Renal cortex interstitium (tissue), 15 donors: ENCODE measurements around the gene HNF1A. TPM values are rescaled to one million over a fixed set of nuclear protein-coding genes. Genes with fewer than 3 reads are reported as not detected.
"Not testable (repeated sequence)": the region's sequence is repeated elsewhere in the genome, so short reads cannot be mapped to it uniquely, and the experiment has no call there.

Experiments used
- DNase-seq, 11 donors: peaks; one replicate each; pipeline ENCODE4 v3.0.0-alpha.2; 2013; ENCODE audit warnings: low read depth in 9 of 11, low spot score in 4 of 11; ENCODE audit errors: extremely low read depth in 1 of 11
- long read RNA-seq, 16 experiments: transcript quantifications; one replicate each; lab custom pipeline, GENCODE V29; 2026
- polyA plus RNA-seq, 3 donors: library from polyadenylated mRNA; unstranded; fragments of 120-200 nt; gene quantifications; one replicate each; pipeline ENCODE4 v1.2.1, GENCODE V29; 2013; ENCODE audit not compliant: insufficient read length in 3 of 3

Gene HNF1A, protein sequence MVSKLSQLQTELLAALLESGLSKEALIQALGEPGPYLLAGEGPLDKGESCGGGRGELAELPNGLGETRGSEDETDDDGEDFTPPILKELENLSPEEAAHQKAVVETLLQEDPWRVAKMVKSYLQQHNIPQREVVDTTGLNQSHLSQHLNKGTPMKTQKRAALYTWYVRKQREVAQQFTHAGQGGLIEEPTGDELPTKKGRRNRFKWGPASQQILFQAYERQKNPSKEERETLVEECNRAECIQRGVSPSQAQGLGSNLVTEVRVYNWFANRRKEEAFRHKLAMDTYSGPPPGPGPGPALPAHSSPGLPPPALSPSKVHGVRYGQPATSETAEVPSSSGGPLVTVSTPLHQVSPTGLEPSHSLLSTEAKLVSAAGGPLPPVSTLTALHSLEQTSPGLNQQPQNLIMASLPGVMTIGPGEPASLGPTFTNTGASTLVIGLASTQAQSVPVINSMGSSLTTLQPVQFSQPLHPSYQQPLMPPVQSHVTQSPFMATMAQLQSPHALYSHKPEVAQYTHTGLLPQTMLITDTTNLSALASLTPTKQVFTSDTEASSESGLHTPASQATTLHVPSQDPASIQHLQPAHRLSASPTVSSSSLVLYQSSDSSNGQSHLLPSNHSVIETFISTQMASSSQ
- 10 to 100 TPM; 12.8 to 21.6 (median 18.3) TPM for polyA plus RNA-seq
- long read RNA-seq, donor 1, partial matches to known transcripts: 0 of 4 reads
- long read RNA-seq, donor 1, other reads (novel, unspliced or antisense): 0 of 4 reads
- long read RNA-seq, donor 2: 0 reads
- long read RNA-seq, donor 3, partial matches to known transcripts: 0 of 2 reads
- long read RNA-seq, donor 3, other reads (novel, unspliced or antisense): 0 of 2 reads
- long read RNA-seq, donor 4, partial matches to known transcripts: 0 of 1 reads
- long read RNA-seq, donor 4, other reads (novel, unspliced or antisense): 0 of 1 reads
- long read RNA-seq, donor 5: 0 reads
- long read RNA-seq, donor 6, partial matches to known transcripts: 0 of 1 reads
- long read RNA-seq, donor 6, other reads (novel, unspliced or antisense): 0 of 1 reads
- long read RNA-seq, donor 7, partial matches to known transcripts: 37 of 39 reads
- long read RNA-seq, donor 7, other reads (novel, unspliced or antisense): 0 of 39 reads
- long read RNA-seq, donor 8, partial matches to known transcripts: 6 of 26 reads
- long read RNA-seq, donor 8, other reads (novel, unspliced or antisense): 15 of 26 reads
- long read RNA-seq, donor 9, partial matches to known transcripts: 19 of 21 reads
- long read RNA-seq, donor 9, other reads (novel, unspliced or antisense): 0 of 21 reads
- long read RNA-seq, donor 10, partial matches to known transcripts: 9 of 12 reads
- long read RNA-seq, donor 10, other reads (novel, unspliced or antisense): 0 of 12 reads
- long read RNA-seq, donor 11, partial matches to known transcripts: 0 of 18 reads
- long read RNA-seq, donor 11, other reads (novel, unspliced or antisense): 14 of 18 reads
- long read RNA-seq, donor 12: 0 reads
- long read RNA-seq, donor 13: 0 reads
- long read RNA-seq, donor 14, partial matches to known transcripts: 20 of 22 reads
- long read RNA-seq, donor 14, other reads (novel, unspliced or antisense): 0 of 22 reads
- long read RNA-seq, donor 15, partial matches to known transcripts: 0 of 1 reads
- long read RNA-seq, donor 15, other reads (novel, unspliced or antisense): 0 of 1 reads
- long read RNA-seq, donor 16, transcript HNF1A-201 (10 exons, 3,442 nt): major isoform, 11 of 27 reads
- long read RNA-seq, donor 16, partial matches to known transcripts: 11 of 27 reads
- long read RNA-seq, donor 16, other reads (novel, unspliced or antisense): 0 of 27 reads

DNA sequence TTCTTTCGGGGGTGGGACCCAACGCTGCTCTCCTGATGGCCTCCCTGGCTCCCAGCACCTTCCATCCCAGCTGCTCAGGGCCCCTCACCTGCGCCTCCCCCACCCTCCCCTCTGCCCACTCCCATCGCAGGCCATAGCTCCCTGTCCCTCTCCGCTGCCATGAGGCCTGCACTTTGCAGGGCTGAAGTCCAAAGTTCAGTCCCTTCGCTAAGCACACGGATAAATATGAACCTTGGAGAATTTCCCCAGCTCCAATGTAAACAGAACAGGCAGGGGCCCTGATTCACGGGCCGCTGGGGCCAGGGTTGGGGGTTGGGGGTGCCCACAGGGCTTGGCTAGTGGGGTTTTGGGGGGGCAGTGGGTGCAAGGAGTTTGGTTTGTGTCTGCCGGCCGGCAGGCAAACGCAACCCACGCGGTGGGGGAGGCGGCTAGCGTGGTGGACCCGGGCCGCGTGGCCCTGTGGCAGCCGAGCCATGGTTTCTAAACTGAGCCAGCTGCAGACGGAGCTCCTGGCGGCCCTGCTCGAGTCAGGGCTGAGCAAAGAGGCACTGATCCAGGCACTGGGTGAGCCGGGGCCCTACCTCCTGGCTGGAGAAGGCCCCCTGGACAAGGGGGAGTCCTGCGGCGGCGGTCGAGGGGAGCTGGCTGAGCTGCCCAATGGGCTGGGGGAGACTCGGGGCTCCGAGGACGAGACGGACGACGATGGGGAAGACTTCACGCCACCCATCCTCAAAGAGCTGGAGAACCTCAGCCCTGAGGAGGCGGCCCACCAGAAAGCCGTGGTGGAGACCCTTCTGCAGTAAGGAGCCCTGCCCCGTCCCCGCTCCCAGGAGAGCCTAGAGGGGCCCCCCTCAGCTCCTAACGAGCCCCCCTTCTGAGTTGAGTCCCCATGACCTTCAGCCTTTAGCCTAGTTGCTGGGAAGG, at the start of gene HNF1A:
TSS of gene HNF1A (plus strand) at position 248 of the 924 bp plus-strand sequence. CDS start at position 474, 226 bp downstream.
- DNase-seq: no peak

DNA sequence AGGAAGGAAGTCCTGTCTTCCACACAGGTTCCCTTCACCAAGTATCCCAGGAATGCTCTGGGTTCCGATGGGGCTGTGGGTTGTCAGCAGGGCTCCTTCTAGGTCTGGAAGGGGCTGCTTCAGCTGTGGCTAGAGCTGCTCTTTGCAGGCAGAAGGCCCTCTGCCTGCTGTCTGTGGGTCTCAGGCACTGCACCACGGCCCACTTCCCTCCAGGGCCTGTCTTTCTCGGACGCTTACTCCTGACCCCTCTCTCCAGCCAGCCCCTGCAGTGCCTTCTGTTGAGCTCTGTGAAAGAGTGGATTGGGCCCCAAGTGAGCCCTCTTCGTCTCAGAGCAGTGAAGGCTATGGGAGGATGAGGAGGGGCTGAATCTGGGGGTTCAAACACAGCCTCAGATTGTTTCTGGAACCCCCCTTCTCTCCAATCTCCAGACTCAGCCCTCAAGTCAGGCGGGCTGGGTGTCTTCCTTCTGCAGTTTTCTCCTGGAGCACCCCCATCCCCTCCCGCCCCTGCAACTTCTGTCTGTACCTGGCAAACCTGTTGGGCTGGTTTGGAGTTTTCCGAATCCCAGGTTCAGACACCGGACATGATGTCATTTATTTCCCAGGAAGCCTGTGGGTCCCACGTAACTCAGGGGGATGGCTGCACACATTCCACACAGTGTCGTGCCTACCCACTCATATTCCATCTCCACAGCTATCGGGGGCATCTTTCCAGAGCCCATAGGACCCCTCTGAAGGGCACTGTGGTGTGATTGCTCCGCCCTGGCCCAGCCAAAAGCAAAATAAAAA, 49.3 kb upstream of the HNF1A start:
- DNase-seq: peak in 9 of 11 donors; percentile 41 to 69 (median 50)

DNA sequence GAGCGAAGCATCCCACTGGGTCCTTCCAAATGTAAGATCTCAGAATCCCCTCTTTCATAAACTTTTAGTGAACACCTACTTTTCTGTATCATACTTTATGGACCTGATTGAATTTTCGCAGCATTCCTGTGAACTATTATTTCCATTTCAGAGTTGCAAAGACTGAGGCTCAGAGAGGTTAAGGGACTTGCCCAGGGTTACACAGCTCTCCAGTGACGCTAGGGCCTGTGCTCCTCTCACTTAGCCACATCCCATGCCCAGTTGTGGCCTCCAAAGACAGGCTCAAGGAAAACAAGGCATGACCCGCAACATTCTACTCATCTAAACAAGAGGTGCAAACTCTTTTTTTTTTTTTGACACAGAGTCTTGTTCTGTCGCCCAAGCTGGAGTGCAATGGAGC, 48.3 kb upstream of the HNF1A start:
- no peak for DNase-seq

DNA sequence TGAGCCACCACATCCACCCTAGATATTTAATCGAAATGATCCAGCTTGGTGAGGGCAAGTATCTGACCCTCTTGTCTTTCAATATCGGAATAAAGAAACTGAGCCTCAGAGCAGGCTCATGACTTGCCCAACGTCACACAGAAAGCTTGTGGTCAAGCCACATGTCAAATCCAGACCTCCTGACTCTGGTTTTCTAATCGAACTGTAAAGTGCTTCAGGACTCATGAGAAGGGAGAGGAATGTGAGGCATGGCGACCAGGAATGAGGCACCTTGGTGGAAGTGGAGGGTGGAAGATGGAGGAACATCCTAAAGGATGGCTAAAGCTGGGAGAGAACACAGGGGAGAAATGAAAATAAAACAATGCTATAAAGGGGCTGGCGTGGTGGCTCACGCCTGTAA, 46.3 kb upstream of the HNF1A start:
- DNase-seq: no peak

DNA sequence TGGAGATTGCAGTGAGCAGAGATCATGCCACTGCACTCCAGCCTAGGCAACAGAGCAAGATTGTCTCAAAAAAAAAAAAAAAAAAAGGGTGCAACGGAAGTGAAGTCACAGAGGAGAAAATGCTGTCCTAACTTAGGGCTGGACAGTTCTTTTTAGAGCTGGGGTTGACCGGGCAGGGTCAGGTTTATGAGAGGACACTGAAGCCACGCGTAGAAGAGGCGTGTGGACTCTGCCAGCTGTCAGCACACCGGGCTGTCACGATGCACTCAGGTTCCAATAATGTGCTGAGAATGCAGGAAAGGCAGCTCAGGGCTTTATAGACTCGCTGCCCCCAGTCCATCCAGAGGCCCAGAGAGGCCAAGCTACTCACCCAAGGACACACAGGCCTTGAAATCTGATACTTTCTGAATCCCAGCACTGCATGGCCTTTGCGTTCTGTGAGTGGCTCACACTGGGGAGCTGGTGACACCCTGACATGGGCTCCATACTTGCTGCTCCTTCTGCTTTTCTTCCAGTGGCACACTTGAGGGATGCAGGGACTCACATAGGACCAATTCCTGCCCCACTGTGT, 45.3 kb upstream of the HNF1A start:
- DNase-seq: no peak

DNA sequence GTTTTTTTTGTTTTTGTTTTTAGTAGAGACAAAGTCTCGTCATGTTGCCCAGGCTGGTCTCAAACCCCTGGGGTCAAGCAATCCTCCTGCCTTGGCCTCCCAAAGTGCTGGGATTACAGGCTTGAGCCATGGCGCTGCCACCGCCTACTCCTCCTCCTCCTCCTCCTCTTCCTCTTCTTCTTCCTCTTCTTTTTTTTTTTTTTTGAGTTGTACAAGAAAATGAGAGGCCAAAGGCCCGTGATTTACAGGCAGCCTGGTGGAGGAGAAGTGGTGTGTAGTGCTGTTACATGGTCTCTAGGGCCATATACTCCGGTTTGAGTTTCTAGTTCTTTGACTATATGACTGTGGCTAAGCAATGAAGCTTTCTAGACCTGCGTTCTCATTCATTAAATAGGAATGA, 44.6 kb upstream of the HNF1A start:
- no peak for DNase-seq

DNA sequence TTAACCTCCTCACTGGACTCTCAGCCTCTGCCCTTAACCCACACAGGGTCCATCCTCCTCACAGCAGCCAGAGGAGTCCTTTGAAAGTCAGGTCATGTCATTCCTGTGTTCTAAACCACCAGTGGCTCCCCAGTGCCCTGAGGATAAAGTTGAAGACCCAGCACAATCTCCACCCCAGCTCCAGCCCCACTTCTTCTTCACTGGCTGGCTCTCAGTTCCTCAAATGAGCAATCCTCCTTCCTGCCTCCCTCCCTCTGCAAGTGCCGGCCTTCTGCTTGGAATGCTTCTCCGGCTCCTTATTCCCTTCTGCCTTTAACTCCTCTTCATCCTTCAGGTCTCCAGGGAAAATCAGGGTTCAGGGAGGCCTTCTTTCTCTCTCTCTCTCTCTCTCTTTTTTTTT, 42.1 kb upstream of the HNF1A start:
- DNase-seq: no peak

DNA sequence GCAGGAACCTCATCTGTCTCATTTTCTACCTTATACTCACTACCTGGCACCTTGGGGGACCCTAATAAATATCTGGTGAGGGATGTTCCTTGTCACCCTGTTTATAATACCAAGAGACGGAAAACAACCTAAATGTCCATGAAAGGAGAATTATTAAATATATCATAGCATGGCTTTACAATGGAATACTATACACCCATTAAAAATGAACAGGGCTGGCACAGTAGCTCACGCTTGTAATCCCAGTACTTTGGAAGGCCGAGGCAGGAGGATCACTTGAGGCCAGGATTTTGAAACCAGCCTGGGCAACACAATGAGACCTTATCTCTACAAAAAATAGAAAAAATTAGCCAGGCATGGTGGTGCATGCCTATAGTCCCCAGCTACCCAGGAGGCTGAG, 39.8 kb upstream of the HNF1A start:
- no peak for DNase-seq

DNA sequence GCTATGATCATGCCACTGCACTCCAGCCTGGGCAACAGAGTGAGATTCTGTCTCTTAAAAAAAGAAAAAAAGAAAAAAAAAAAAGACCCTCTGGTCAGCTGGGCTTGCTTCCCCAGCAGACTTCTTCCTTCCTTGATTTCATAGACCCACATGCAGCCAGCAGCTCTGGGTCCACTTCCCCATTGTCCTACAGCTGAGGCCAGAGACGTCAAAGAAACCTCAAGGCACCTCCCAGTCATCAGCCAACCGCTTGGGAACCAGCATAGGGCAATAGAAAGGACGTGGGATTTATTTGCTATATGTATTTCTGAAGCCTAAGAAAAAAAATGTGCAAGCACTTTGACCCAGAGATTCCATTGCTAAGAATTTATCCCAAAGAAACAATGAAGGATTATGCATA, 38.8 kb upstream of the HNF1A start:
- no peak for DNase-seq

DNA sequence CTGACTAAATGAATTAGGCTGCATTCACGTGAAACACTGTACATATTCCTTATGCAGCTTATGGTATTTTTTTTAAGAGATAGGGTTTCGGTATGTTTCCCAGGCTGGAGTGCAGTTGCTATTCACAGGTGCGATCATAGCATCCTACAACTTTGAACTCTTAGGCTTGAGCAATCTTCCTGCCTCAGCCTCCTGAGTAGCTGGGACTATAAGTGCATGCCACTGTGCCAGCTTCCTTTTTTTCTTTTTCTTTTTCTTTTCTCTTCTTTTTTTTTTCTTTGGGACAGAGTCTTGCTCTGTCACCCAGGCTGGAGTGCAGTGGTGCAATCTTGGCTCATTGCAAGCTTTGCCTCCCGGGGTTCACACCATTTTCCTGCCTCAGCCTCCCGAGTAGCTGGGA, 38.3 kb upstream of the HNF1A start:
- DNase-seq: no peak

DNA sequence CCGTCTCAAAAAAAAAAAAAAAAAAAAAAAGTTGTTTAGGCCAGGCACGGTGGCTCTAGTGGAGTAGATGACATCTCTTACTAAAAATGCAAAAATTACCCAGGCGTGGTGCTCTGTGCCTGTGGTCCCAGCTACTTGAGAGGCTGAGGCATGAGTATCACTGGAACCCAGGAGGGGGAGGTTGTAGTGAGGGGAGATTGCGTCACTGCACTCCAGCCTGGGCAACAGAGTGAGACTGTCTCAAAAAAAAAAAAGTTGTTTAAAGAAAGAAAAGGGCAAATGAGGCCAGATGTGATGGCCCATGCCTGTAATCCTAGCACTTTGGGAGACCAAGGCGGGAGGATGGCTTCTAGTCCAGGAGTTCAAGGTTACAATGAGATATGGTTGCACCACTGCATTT, 37.5 kb upstream of the HNF1A start:
- no peak for DNase-seq

DNA sequence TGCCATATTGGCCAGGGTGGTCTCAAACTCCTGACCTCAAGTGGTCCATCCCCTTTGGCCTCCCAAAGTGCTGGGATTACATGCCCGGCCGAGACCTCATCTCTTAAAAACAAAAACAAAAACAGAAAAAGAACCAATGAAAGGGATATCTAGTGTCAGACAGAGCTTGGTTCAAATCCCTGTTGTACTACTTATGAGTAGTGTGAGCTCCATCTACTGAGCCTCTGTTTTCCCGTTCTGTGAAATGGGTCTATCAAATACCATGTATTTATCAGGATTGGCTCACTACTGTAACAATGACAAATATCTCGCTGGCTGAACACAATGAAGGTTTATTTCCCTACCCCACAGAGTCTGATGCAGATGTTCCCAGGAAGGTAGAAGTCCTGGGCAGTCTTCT, 36.9 kb upstream of the HNF1A start:
- DNase-seq: no peak

DNA sequence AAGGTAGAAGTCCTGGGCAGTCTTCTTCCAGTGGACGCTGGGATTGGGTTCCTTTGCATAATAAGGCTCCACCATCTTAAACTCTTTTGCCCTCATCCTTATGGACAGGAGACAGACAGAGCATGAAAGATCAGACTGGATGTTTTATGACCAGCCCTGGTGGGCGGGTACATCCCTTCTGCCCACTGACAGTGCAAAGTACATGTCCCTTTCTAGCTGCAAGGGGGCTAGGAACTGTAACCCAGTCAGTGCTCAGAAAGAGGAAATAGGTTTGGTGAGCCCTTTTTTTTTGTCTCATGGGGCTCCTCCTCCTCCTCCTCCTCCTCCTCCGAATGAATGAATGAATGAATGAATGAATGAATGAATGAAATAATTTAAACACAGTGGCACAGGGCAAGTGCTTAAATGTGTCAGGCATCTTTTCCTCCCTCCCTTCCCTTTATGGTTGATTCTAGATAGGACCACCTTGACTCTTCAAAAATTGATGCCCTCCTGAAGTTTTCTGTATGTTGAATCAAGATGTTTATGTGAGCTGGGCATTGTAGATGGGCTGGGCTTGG, 36.4 kb upstream of the HNF1A start:
- DNase-seq: no peak

DNA sequence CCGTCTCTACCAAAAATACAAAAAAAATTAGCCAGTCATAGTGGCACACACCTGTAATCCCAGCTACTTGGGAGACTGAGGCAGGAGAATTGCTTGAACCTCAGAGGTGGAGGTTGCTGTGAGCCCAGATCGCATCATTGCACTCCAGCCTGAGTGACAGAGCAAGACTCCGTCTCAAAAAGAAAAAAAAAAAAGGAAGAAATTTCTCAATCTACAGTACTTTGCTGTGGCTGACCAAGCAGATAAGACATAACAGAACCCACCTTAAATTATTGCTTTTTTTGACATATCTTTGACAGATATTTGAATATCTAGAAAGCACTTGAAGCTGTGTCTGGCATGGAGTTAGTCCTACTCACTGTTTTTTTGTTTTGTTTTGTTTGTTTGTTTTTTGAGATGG, 34.9 kb upstream of the HNF1A start:
- no peak for DNase-seq

DNA sequence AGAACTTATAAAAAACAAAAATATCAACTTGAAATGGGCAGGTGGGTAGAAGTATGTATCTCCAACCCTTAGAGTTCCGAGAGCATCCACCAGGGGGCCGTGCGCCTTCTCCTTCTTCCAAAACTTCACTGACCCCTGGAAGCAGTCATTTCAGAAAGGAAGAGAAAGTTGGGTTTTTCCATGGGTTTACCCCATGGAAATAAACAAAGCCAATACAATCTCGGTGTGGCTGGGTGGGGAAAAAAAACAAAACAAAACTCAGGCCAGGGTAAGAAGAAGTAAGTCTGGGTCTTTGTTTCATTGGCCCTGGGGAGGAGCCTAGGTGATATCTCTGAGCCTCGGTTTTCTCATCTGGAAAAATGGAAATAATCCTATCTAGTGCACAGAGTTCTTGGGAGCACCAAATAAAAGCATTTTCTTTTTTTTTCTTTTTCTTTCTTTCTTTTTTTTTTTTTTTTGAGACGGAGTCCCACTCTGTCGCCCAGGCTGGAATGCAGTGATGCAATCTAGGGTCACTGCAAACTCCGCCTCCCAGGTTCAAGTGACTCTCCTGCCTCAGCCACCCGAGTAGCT, 33.6 kb upstream of the HNF1A start:
- DNase-seq: peak in 1 of 11 donors; percentile 12

DNA sequence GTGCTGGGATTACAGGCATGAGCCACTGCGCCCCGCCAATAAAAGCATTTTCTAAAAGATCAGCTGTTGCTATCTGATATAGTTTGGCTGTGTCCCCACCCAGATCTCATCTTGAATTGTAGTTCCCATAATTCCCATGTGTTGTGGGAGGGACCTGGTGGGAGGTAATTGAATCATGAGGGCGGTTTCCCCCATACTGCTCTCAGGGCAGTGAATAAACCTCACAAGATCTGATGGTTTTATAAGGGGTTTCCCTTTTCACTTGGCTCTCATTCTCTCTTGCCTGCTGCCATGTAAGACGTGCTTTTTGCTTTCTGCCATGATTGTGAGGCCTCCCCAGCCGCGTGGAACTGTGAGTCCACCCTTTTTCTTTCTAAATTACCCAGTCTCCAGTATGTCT, 32.8 kb upstream of the HNF1A start:
- not testable (repeated sequence) for DNase-seq
